HG03103 (cell line): ENCODE measurements around the gene MYOZ3.

ENCODE experiments used
- ATAC-seq: cut with Tn5 transposase; IDR thresholded peaks from one replicate; pipeline ENCODE4 v1.9.1; 2021; ENCODE audit warnings: low read depth; ENCODE audit not compliant: unreplicated experiment

Gene MYOZ3

GRCh38 chr5:150641824-150642566 lies 19.1 kb upstream of the MYOZ3 start:
- ATAC-seq, result no peak

GRCh38 chr5:150642567-150642927 lies 18.5 kb upstream of the MYOZ3 start:
- no peak for ATAC-seq

- ATAC-seq, result no peak
These were observed 17.9 kb upstream of the MYOZ3 start for GRCh38 chr5:150642991-150643710.

GRCh38 chr5:150644058-150644457 lies 17.0 kb upstream of the MYOZ3 start:
- ATAC-seq, result no peak

GRCh38 chr5:150644514-150644913 lies 16.5 kb upstream of the MYOZ3 start:
- ATAC-seq, result no peak

GRCh38 chr5:150645070-150645700 lies 15.9 kb upstream of the MYOZ3 start:
- no peak for ATAC-seq

- ATAC-seq, result no peak
These were observed 13.5 kb upstream of the MYOZ3 start for GRCh38 chr5:150647275-150648251.

- ATAC-seq, result no peak
These were observed 12.6 kb upstream of the MYOZ3 start for GRCh38 chr5:150648294-150649107.

- no peak for ATAC-seq
These were observed 11.7 kb upstream of the MYOZ3 start for GRCh38 chr5:150649108-150650020.

- ATAC-seq, result no peak
These were observed 10.7 kb upstream of the MYOZ3 start for GRCh38 chr5:150650021-150651006.

GRCh38 chr5:150651382-150651781 lies 9.7 kb upstream of the MYOZ3 start:
- no peak for ATAC-seq

- ATAC-seq, result no peak
These were observed 9.0 kb upstream of the MYOZ3 start for GRCh38 chr5:150651924-150652671.

GRCh38 chr5:150653145-150653761 lies 7.8 kb upstream of the MYOZ3 start:
- ATAC-seq, result no peak

- no peak for ATAC-seq
These were observed 7.1 kb upstream of the MYOZ3 start for GRCh38 chr5:150653762-150654556.

GRCh38 chr5:150655221-150655620 lies 5.8 kb upstream of the MYOZ3 start:
- ATAC-seq, result no peak
